ENCODE data around the gene CNDP2.

The CNDP2 gene

GRCh38 chr18:74457725-74458421 is 38.3 kb upstream of the CNDP2 start:
- no peak for ATAC-seq
- TF ChIP-seq BACH2 (CRISPR knock-in tag; IDR thresholded peaks at IDR 0.05; ENCODE audit: borderline replicate concordance) (no peak), CSDC2 (CRISPR knock-in tag; IDR thresholded peaks at IDR 0.05) (no peak), ZC3H10 (CRISPR knock-in tag; IDR thresholded peaks at IDR 0.05) (no peak), CREB5 (CRISPR knock-in tag; IDR thresholded peaks at IDR 0.05; ENCODE audit: low read depth) (no peak), ZNF8 (CRISPR knock-in tag; IDR thresholded peaks at IDR 0.05) (no peak), ZNF70 (CRISPR knock-in tag; IDR thresholded peaks at IDR 0.05) (no peak), TOX (CRISPR knock-in tag; IDR thresholded peaks at IDR 0.05; ENCODE audit: borderline replicate concordance) (no peak), OSR1 (CRISPR knock-in tag; IDR thresholded peaks at IDR 0.05) (no peak), TCF4 (CRISPR knock-in tag; IDR thresholded peaks at IDR 0.05; ENCODE audit: borderline replicate concordance) (no peak), RARB (CRISPR knock-in tag; IDR thresholded peaks at IDR 0.05) (no peak), ZFP3 (CRISPR knock-in tag; IDR thresholded peaks at IDR 0.05) (no peak), POU6F1 (CRISPR knock-in tag; IDR thresholded peaks at IDR 0.05; ENCODE audit: borderline replicate concordance, low read depth) (no peak), ISL1 (CRISPR knock-in tag; IDR thresholded peaks at IDR 0.05) (no peak), SNAI2 (CRISPR knock-in tag; IDR thresholded peaks at IDR 0.05) (no peak), ZNF565 (CRISPR knock-in tag; conservative IDR thresholded peaks at IDR 0.05; ENCODE audit: low read depth) (no peak)

- TF ChIP-seq TOX (CRISPR knock-in tag; IDR thresholded peaks at IDR 0.05; ENCODE audit: borderline replicate concordance), result no peak
- no peak for TF ChIP-seq ZFP3 (CRISPR knock-in tag; IDR thresholded peaks at IDR 0.05)
- no peak for TF ChIP-seq OSR1 (CRISPR knock-in tag; IDR thresholded peaks at IDR 0.05)
- no peak for TF ChIP-seq ZNF70 (CRISPR knock-in tag; IDR thresholded peaks at IDR 0.05)
- TF ChIP-seq TCF4 (CRISPR knock-in tag; IDR thresholded peaks at IDR 0.05; ENCODE audit: borderline replicate concordance), result no peak
- no peak for TF ChIP-seq ARNTL (CRISPR knock-in tag; IDR thresholded peaks at IDR 0.05; ENCODE audit: borderline replicate concordance, low read depth)
- TF ChIP-seq ZC3H10 (CRISPR knock-in tag; IDR thresholded peaks at IDR 0.05), result no peak
- no peak for TF ChIP-seq TSHZ2 (CRISPR knock-in tag; IDR thresholded peaks at IDR 0.05)
- TF ChIP-seq ZFP30 (CRISPR knock-in tag; IDR thresholded peaks at IDR 0.05), result no peak
- TF ChIP-seq BACH2 (CRISPR knock-in tag; IDR thresholded peaks at IDR 0.05; ENCODE audit: borderline replicate concordance), result no peak
- TF ChIP-seq ZNF8 (CRISPR knock-in tag; IDR thresholded peaks at IDR 0.05), result no peak
- no peak for TF ChIP-seq ZNF565 (CRISPR knock-in tag; conservative IDR thresholded peaks at IDR 0.05; ENCODE audit: low read depth)
- TF ChIP-seq RARB (CRISPR knock-in tag; IDR thresholded peaks at IDR 0.05), result no peak
- no peak for TF ChIP-seq ISL1 (CRISPR knock-in tag; IDR thresholded peaks at IDR 0.05)
- no peak for TF ChIP-seq CSDC2 (CRISPR knock-in tag; IDR thresholded peaks at IDR 0.05)
- TF ChIP-seq SNAI2 (CRISPR knock-in tag; IDR thresholded peaks at IDR 0.05), result no peak
- no peak for TF ChIP-seq CREB5 (CRISPR knock-in tag; IDR thresholded peaks at IDR 0.05; ENCODE audit: low read depth)
- TF ChIP-seq PPARA (CRISPR knock-in tag; IDR thresholded peaks at IDR 0.05; ENCODE audit: borderline replicate concordance), result no peak
- no peak for TF ChIP-seq POU6F1 (CRISPR knock-in tag; IDR thresholded peaks at IDR 0.05; ENCODE audit: borderline replicate concordance, low read depth)
- ATAC-seq, result peak; percentile 79
Observed at GRCh38 chr18:74459889-74460288, 36.3 kb upstream of the CNDP2 start.

GRCh38 chr18:74460825-74461224 is 35.3 kb upstream of the CNDP2 start:
- no peak for ATAC-seq
- TF ChIP-seq RARB (CRISPR knock-in tag; IDR thresholded peaks at IDR 0.05) (no peak), POU6F1 (CRISPR knock-in tag; IDR thresholded peaks at IDR 0.05; ENCODE audit: borderline replicate concordance, low read depth) (no peak), CSRNP3 (CRISPR knock-in tag; IDR thresholded peaks at IDR 0.05) (no peak), PATZ1 (CRISPR knock-in tag; IDR thresholded peaks at IDR 0.05; ENCODE audit: borderline replicate concordance) (no peak), ZNF8 (CRISPR knock-in tag; IDR thresholded peaks at IDR 0.05) (no peak)

All from SK-N-SH treated with all-trans-retinoic acid at 6 μM for 48 hours (cell line).